Measurements from ENCODE around the gene ZSCAN23.

- TF ChIP-seq, protein P1, sequence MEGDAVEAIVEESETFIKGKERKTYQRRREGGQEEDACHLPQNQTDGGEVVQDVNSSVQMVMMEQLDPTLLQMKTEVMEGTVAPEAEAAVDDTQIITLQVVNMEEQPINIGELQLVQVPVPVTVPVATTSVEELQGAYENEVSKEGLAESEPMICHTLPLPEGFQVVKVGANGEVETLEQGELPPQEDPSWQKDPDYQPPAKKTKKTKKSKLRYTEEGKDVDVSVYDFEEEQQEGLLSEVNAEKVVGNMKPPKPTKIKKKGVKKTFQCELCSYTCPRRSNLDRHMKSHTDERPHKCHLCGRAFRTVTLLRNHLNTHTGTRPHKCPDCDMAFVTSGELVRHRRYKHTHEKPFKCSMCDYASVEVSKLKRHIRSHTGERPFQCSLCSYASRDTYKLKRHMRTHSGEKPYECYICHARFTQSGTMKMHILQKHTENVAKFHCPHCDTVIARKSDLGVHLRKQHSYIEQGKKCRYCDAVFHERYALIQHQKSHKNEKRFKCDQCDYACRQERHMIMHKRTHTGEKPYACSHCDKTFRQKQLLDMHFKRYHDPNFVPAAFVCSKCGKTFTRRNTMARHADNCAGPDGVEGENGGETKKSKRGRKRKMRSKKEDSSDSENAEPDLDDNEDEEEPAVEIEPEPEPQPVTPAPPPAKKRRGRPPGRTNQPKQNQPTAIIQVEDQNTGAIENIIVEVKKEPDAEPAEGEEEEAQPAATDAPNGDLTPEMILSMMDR (IDR thresholded peaks at IDR 0.05): no peak
- TF ChIP-seq POLR2A (IDR thresholded peaks at IDR 0.05): no peak
These were observed 42.1 kb downstream of the ZSCAN23 start for GRCh38 chr6:28401172-28401571.
